Stimulated activated CD4-positive, alpha-beta T cell treated with anti-CD3 and anti-CD28 coated beads, Interleukin-4, amount 100 ng/mL, for 4 hours (primary cell): ENCODE data around the gene CEP152.
"Not testable (repeated sequence)": the region's sequence is repeated elsewhere in the genome, so short reads cannot be mapped to it uniquely, and the experiment has no call there.

ENCODE experiments used
- DNase-seq, 2 experiments: peaks; one replicate each; pipeline ENCODE4 v3.0.0-alpha.2; 2020

CEP152 gene

GRCh38 chr15:48803877-48804276, 7.0 kb downstream of the CEP152 start:
- no peak for DNase-seq

GRCh38 chr15:48802867-48803266, 8.0 kb downstream of the CEP152 start:
- DNase-seq = no peak

- no peak for DNase-seq
Measured at GRCh38 chr15:48802257-48802656, 8.6 kb downstream of the CEP152 start.

GRCh38 chr15:48800811-48801455, 9.9 kb downstream of the CEP152 start:
- no peak for DNase-seq

GRCh38 chr15:48800245-48800644, 10.6 kb downstream of the CEP152 start:
- no peak for DNase-seq

- DNase-seq = no peak
Measured at GRCh38 chr15:48798319-48798718, 12.6 kb downstream of the CEP152 start.

GRCh38 chr15:48796930-48797329, 13.9 kb downstream of the CEP152 start:
- no peak for DNase-seq

GRCh38 chr15:48796521-48796920, 14.3 kb downstream of the CEP152 start:
- no peak for DNase-seq

- no peak for DNase-seq
Measured at GRCh38 chr15:48795901-48796300, 15.0 kb downstream of the CEP152 start.

- DNase-seq = no peak
Measured at GRCh38 chr15:48794697-48795134, 16.2 kb downstream of the CEP152 start.

- DNase-seq = no peak
Measured at GRCh38 chr15:48792408-48792807, 18.5 kb downstream of the CEP152 start.

- not testable (repeated sequence) for DNase-seq
Measured at GRCh38 chr15:48790466-48791115, 20.3 kb downstream of the CEP152 start.

- DNase-seq = no peak
Measured at GRCh38 chr15:48785712-48786111, 25.2 kb downstream of the CEP152 start.

GRCh38 chr15:48785195-48785594, 25.7 kb downstream of the CEP152 start:
- no peak for DNase-seq

GRCh38 chr15:48784756-48785155, 26.1 kb downstream of the CEP152 start:
- DNase-seq = no peak

GRCh38 chr15:48782911-48783310, 28.0 kb downstream of the CEP152 start:
- no peak for DNase-seq

- DNase-seq = no peak
Measured at GRCh38 chr15:48781481-48782081, 29.3 kb downstream of the CEP152 start.

- DNase-seq = no peak
Measured at GRCh38 chr15:48781017-48781416, 29.9 kb downstream of the CEP152 start.

GRCh38 chr15:48778331-48778730, 32.5 kb downstream of the CEP152 start:
- DNase-seq = no peak

GRCh38 chr15:48777645-48778330, 33.1 kb downstream of the CEP152 start:
- no peak for DNase-seq

- DNase-seq = no peak
Measured at GRCh38 chr15:48775546-48775945, 35.3 kb downstream of the CEP152 start.

- DNase-seq = no peak
Measured at GRCh38 chr15:48774484-48774883, 36.4 kb downstream of the CEP152 start.

- DNase-seq = no peak
Measured at GRCh38 chr15:48766196-48766595, 44.7 kb downstream of the CEP152 start.

- DNase-seq = no peak
Measured at GRCh38 chr15:48765022-48765421, 45.8 kb downstream of the CEP152 start.
